Breast epithelium (tissue), 4 donors: Measurements from ENCODE around the gene KSR2. TPM values are rescaled to one million over a fixed set of nuclear protein-coding genes. Genes with fewer than 3 reads are reported as not detected.

ENCODE experiments used
- DNase-seq, 2 donors: peaks; one replicate each; pipeline ENCODE4 v3.0.0-alpha.2; 2019; ENCODE audit warnings: low spot score in 2 of 2
- H3K27ac ChIP-seq, 2 donors: fragments of 200-600 bp; sonication (generic) in 1 of 2; one replicate each; pipeline ENCODE4 v1.5.1; 2016 to 2019; ENCODE audit warnings: mild to moderate bottlenecking in 1 of 2
- H3K27me3 ChIP-seq, 2 donors: fragments of 200-600 bp; sonication (generic) in 1 of 2; one replicate each; pipeline versions ENCODE4 v1.5.1 to v1.6.0; 2017 to 2019; ENCODE audit warnings: control low read depth in 1 of 2, mild to moderate bottlenecking in 1 of 2
- H3K36me3 ChIP-seq: fragments of 200-600 bp; one replicate; pipeline ENCODE4 v1.5.1; 2019
- H3K4me1 ChIP-seq, 2 donors: fragments of 200-600 bp; sonication (generic); one replicate each; pipeline ENCODE4 v1.5.1; 2016 to 2019; ENCODE audit warnings: control low read depth in 1 of 2
- H3K4me3 ChIP-seq, 3 donors: fragments of 200-600 bp; sonication (generic); 1 replicate in 2 of 3; 2 replicates in 1 of 3; pipeline ENCODE4 v1.5.1; 2016 to 2019; ENCODE audit warnings: mild to moderate bottlenecking in 3 of 3, moderate library complexity in 2 of 3
- H3K9me3 ChIP-seq, 2 donors: fragments of 200-600 bp; sonication (generic) in 1 of 2; one replicate each; pipeline ENCODE4 v1.5.1; 2016 to 2019; ENCODE audit warnings: control low read depth in 1 of 2
- CTCF ChIP-seq, 3 donors: fragments of 450-650 bp; IDR thresholded peaks; one replicate each; pipeline ENCODE4 v1.5.1; 2016 to 2017; ENCODE audit warnings: antibody characterized with exemption in 3 of 3, mild to moderate bottlenecking in 3 of 3, moderate library complexity in 3 of 3
- POLR2A ChIP-seq: fragments of 450-650 bp; IDR thresholded peaks from one replicate; pipeline ENCODE4 v1.6.1; 2016; ENCODE audit warnings: antibody characterized with exemption, mild to moderate bottlenecking, moderate library complexity
- POLR2AphosphoS5 ChIP-seq, 3 donors: sonication (generic); formaldehyde crosslinking; IDR thresholded peaks; one replicate each; pipeline ENCODE4 v1.6.1; 2017; ENCODE audit warnings: antibody characterized with exemption in 3 of 3
- intact Hi-C: fragments of 100-400 bp; cut with DNase I; formaldehyde crosslinking; loops from one replicate; pipeline ENCODE4 v1.15.1; 2023; ENCODE audit warnings: low total_unique reads
- total RNA-seq, 3 donors: library from RNA; depleted of rRNA; stranded (reverse); fragments of >200 nt; gene quantifications; one replicate each; pipeline ENCODE4 v1.1.0, GENCODE V29; 2016

Gene KSR2
- total RNA-seq, 3 donors from 2014 or later, result under 0.01 to 1.9 (median 0.33) TPM

DNA sequence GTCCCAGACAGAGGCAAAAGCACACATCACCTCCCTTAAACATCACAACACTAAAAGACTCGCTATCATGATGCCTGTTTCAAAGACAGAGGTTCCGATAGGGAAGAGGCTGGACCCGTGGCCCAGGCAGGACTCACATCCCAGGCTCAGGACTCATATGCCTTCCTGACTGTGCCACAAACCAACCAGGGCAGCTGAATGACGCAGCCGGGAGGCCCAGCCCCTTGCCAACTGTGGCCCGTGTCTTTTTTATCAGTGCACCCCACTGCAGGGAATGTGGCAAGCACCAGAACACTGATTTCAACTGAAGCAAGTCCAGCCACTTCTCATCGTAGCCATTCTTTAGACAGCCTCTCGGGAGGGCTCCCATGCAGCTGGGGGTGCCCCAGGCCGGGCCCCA, 132.3 kb downstream of the KSR2 start:
- intact Hi-C loops, result no loop called here
- Histone ChIP-seq H3K4me3 (no peak overlapping the region), H3K36me3 (no peaks in the 10 kb centered on the region), H3K27ac (no peak overlapping the region), H3K27me3 (peaks cover 0 to 19% of the 10 kb centered on the region in 2 donors), H3K9me3 (no peaks in the 10 kb centered on the region), H3K4me1 (no peaks in the 10 kb centered on the region)
- TF ChIP-seq CTCF (IDR thresholded peaks at IDR 0.05), result no peak
- TF ChIP-seq POLR2AphosphoS5 (IDR thresholded peaks at IDR 0.05), result no peak
- no peak for TF ChIP-seq POLR2A
- no peak for DNase-seq

DNA sequence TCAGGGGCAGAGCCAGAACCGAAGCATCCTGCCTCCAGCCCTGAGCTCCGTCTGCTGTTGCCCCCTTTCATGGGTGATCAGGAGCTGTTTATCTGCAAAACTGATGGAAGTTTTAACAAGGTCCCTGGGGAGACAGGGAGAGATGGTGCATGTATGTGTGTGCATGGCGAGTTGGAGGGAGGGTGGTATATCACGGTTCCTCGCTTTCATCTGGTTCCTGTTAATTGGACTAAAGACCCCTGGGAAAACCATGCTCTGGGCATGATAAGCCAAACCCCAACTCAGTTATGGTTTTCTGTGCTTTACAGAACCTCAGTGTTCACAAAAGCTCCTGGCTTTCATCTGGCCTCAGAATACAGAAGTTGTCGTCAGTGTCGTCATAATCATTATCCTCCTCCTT, 133.6 kb downstream of the KSR2 start:
- Histone ChIP-seq H3K4me1 (no peaks in the 10 kb centered on the region), H3K27ac (no peak overlapping the region), H3K4me3 (no peak overlapping the region), H3K36me3 (no peaks in the 10 kb centered on the region), H3K9me3 (no peaks in the 10 kb centered on the region), H3K27me3 (peaks cover 0 to 19% of the 10 kb centered on the region in 2 donors)
- intact Hi-C loops, result no loop called here
- DNase-seq, result no peak
- no peak for TF ChIP-seq CTCF (IDR thresholded peaks at IDR 0.05)
- no peak for TF ChIP-seq POLR2A
- no peak for TF ChIP-seq POLR2AphosphoS5 (IDR thresholded peaks at IDR 0.05)

DNA sequence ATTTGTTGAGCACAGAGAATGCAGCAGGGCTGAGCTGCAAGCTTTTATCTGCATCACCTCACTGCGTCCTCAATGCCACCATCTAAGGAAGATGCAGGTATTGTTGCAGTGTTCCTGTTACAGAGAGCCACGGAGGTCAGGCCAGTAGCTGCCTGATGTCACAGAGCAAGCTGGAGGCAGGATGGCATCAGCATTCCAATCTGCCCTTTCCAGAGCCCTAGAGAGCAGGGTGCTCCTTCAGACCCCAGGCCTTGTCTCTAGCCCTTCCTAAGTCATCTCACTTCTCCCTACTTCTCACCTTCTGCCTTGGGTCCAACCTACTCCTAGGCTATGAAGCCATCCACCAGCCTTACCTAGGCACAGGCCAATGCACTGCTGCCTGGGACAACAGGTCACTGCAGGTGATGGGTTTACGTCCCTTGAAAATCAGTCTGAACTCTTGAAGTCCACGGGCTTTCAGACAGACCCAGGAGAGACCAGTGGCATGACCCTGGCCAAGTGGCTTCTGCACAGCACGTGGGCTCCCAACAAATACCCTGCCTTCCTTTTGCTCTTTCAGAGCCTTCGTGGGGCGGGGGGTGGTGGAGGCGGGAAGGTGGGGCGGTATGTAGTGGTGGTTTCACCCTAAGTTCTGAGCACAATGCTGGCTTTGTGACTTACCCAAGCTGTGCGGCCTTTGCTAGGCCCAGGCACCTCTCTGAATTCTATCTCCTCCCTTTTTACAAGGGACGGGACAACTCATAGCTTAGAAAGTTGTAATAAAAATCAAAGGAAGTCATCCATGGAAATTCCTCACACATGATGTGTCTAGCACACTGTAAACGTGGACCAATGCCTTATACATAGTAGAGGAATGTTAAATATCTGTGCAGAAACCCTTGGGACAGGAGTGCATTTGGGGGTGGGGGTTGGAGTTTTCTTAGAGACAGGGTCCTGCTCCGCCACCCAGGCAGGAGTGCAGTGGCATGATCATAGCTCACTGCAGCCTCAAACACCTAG, 136.0 kb downstream of the KSR2 start:
- Histone ChIP-seq H3K36me3 (no peaks in the 10 kb centered on the region), H3K9me3 (peaks cover 11 to 17% of the 10 kb centered on the region in 2 donors), H3K4me3 (no peak overlapping the region), H3K27me3 (peaks cover 0 to 12% of the 10 kb centered on the region in 2 donors), H3K27ac (no peak overlapping the region), H3K4me1 (no peaks in the 10 kb centered on the region)
- TF ChIP-seq POLR2AphosphoS5 (IDR thresholded peaks at IDR 0.05), result no peak
- TF ChIP-seq CTCF (IDR thresholded peaks at IDR 0.05), result no peak
- no peak for TF ChIP-seq POLR2A
- DNase-seq, result no peak
- intact Hi-C loops, result no loop called here

DNA sequence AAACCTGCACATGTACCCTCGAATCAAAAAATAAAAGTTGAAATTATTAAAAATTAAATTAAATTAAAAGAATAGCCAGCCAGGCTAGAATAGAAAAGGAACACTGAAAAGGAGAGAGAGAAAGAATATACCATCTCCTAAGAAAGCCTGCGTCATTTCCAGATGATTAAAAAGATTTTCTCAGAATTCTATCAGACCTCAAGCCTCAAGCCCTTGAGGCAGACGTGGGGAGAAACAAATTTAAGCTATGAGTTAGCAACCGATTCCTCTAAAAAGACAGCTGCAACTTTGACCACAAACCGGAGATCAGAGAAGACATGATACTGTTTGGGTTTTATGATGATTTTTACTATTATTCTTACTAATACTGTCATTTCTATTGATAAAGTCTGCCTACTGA, 138.3 kb downstream of the KSR2 start:
- Histone ChIP-seq H3K4me3 (no peak overlapping the region), H3K9me3 (peaks cover 11 to 17% of the 10 kb centered on the region in 2 donors), H3K36me3 (no peaks in the 10 kb centered on the region), H3K27me3 (no peaks in the 10 kb centered on the region), H3K27ac (no peak overlapping the region), H3K4me1 (no peaks in the 10 kb centered on the region)
- TF ChIP-seq POLR2A, result no peak
- no peak for TF ChIP-seq POLR2AphosphoS5 (IDR thresholded peaks at IDR 0.05)
- no peak for TF ChIP-seq CTCF (IDR thresholded peaks at IDR 0.05)
- intact Hi-C loops, result no loop called here
- no peak for DNase-seq

DNA sequence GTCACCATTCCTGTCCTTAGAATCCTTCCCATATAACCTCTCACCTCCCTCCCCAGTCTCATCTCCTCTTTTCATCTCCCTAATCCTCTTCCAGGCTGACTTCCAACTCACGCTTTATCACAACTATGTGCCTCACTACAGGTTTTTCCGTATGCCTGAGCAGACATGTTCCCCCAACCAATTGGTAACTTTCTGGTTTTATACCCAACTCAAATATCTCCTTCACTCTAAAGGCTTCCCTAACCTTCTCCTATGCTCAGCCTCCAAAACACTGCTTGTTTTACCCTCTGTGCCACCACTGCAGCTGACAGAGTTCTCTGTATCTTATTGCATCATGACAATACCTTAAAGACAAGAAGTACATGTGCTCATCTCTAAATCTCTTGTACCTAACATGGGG, 139.7 kb downstream of the KSR2 start:
- H3K36me3 ChIP-seq, result no peaks in the 10 kb centered on the region
- no peaks in the 10 kb centered on the region for H3K4me1 ChIP-seq
- no peak overlapping the region for H3K4me3 ChIP-seq
- H3K27me3 ChIP-seq, result no peaks in the 10 kb centered on the region
- intact Hi-C loops, result no loop called here
- no peak for DNase-seq
- TF ChIP-seq CTCF (IDR thresholded peaks at IDR 0.05) (no peak), POLR2AphosphoS5 (IDR thresholded peaks at IDR 0.05) (no peak), POLR2A (no peak)
- H3K9me3 ChIP-seq, result peaks cover 11 to 17% of the 10 kb centered on the region in 2 donors
- no peak overlapping the region for H3K27ac ChIP-seq
